ENCODE measurements around the gene TMED5. TPM values are rescaled to one million over a fixed set of nuclear protein-coding genes. Genes with fewer than 3 reads are reported as not detected.
"Not testable (repeated sequence)": the region's sequence is repeated elsewhere in the genome, so short reads cannot be mapped to it uniquely, and the experiment has no call there.

TMED5 gene
- total RNA-seq, 2 experiments from 2014 or later, result 48.2 to 52.3 TPM

GRCh38 chr1:93164816-93165215 is 15.4 kb downstream of the TMED5 start:
- H3K4me3 Mint-ChIP-seq, result no peak overlapping the region
- H3K4me1 Mint-ChIP-seq, result peaks cover 22% of the 10 kb centered on the region
- DNase-seq, result no peak
- no peak overlapping the region for H3K27ac Mint-ChIP-seq
- H3K27me3 Mint-ChIP-seq, result no peaks in the 10 kb centered on the region
- POLR2A ChIA-PET, result interaction anchor here (0.7 kb wide), 2 partner anchors 13 to 86 kb away, joined by 3 to 5 read pairs; no protein-coding TSS in a partner anchor
- H3K9me3 Mint-ChIP-seq, result peaks cover 8% of the 10 kb centered on the region
- H3K36me3 Mint-ChIP-seq, result peaks cover 52% of the 10 kb centered on the region
- ATAC-seq (ENCODE audit: low read depth), result no peak

- Mint-ChIP-seq H3K36me3 (peaks cover 47% of the 10 kb centered on the region), H3K4me1 (peaks cover 15% of the 10 kb centered on the region)
- H3K27me3 Mint-ChIP-seq; H3K9me3 Mint-ChIP-seq; H3K4me3 Mint-ChIP-seq; H3K27ac Mint-ChIP-seq; DNase-seq; ATAC-seq (ENCODE audit: low read depth): not testable (repeated sequence)
- POLR2A ChIA-PET, result interaction anchor here (0.6 kb wide), 1 partner anchor 14 kb away, joined by 3 read pairs; no protein-coding TSS in a partner anchor
Observed at GRCh38 chr1:93163314-93163713, 16.9 kb downstream of the TMED5 start.

- peaks cover 18% of the 10 kb centered on the region for H3K4me1 Mint-ChIP-seq
- no peaks in the 10 kb centered on the region for H3K9me3 Mint-ChIP-seq
- H3K4me3 Mint-ChIP-seq, result no peak overlapping the region
- H3K36me3 Mint-ChIP-seq, result peaks cover 32% of the 10 kb centered on the region
- H3K27ac Mint-ChIP-seq, result no peak overlapping the region
- POLR2A ChIA-PET, result no interaction called here
- no peak for ATAC-seq (ENCODE audit: low read depth)
- H3K27me3 Mint-ChIP-seq, result no peaks in the 10 kb centered on the region
- no peak for DNase-seq
Observed at GRCh38 chr1:93159337-93159736, 20.9 kb downstream of the TMED5 start.

GRCh38 chr1:93155335-93155734 is 24.9 kb downstream of the TMED5 start:
- POLR2A ChIA-PET, result no interaction called here
- ATAC-seq (ENCODE audit: low read depth) (peak; percentile 83), DNase-seq (no peak)
- peaks cover 25% of the 10 kb centered on the region for H3K36me3 Mint-ChIP-seq
- H3K27me3 Mint-ChIP-seq, result no peaks in the 10 kb centered on the region
- H3K4me1 Mint-ChIP-seq, result peaks cover 14% of the 10 kb centered on the region
- H3K27ac Mint-ChIP-seq, result peak overlapping the region; percentile 36
- no peaks in the 10 kb centered on the region for H3K9me3 Mint-ChIP-seq
- H3K4me3 Mint-ChIP-seq, result peak overlapping the region; percentile 26

GRCh38 chr1:93154898-93155297 is 25.3 kb downstream of the TMED5 start:
- H3K27me3 Mint-ChIP-seq, result no peaks in the 10 kb centered on the region
- POLR2A ChIA-PET, result no interaction called here
- H3K4me3 Mint-ChIP-seq, result no peak overlapping the region
- H3K36me3 Mint-ChIP-seq, result peaks cover 24% of the 10 kb centered on the region
- peaks cover 14% of the 10 kb centered on the region for H3K4me1 Mint-ChIP-seq
- ATAC-seq (ENCODE audit: low read depth), result peak; percentile 19
- H3K9me3 Mint-ChIP-seq, result no peaks in the 10 kb centered on the region
- DNase-seq, result no peak
- no peak overlapping the region for H3K27ac Mint-ChIP-seq

- POLR2A ChIA-PET, result no interaction called here
- Mint-ChIP-seq H3K27ac (no peak overlapping the region), H3K27me3 (no peaks in the 10 kb centered on the region)
Observed at GRCh38 chr1:93152835-93153234, 27.4 kb downstream of the TMED5 start.

GRCh38 chr1:93151474-93151873 is 28.7 kb downstream of the TMED5 start:
- Mint-ChIP-seq H3K27ac (peak overlapping the region; percentile 50), H3K9me3 (no peaks in the 10 kb centered on the region), H3K27me3 (no peaks in the 10 kb centered on the region), H3K4me3 (no peak overlapping the region), H3K4me1 (peaks cover 18% of the 10 kb centered on the region), H3K36me3 (peaks cover 33% of the 10 kb centered on the region)
- POLR2A ChIA-PET, result no interaction called here
- no peak for ATAC-seq (ENCODE audit: low read depth)
- DNase-seq, result no peak

More at GRCh38 chr1:93152835-93153234, 27.4 kb downstream of the TMED5 start:
- no peak for ATAC-seq (ENCODE audit: low read depth)
- Mint-ChIP-seq H3K4me3 (no peak overlapping the region), H3K36me3 (peaks cover 31% of the 10 kb centered on the region), H3K9me3 (no peaks in the 10 kb centered on the region), H3K4me1 (peaks cover 14% of the 10 kb centered on the region)
- no peak for DNase-seq

GRCh38 chr1:93150729-93151128 is 29.5 kb downstream of the TMED5 start:
- DNase-seq (no peak), ATAC-seq (ENCODE audit: low read depth) (no peak)
- Mint-ChIP-seq H3K36me3 (peaks cover 29% of the 10 kb centered on the region), H3K27me3 (no peaks in the 10 kb centered on the region), H3K27ac (no peak overlapping the region), H3K4me3 (no peak overlapping the region), H3K9me3 (no peaks in the 10 kb centered on the region), H3K4me1 (peaks cover 15% of the 10 kb centered on the region)
- POLR2A ChIA-PET, result no interaction called here

- peaks cover 24% of the 10 kb centered on the region for H3K36me3 Mint-ChIP-seq
- no peaks in the 10 kb centered on the region for H3K9me3 Mint-ChIP-seq
- no peak for ATAC-seq (ENCODE audit: low read depth)
- H3K27ac Mint-ChIP-seq, result no peak overlapping the region
- no peaks in the 10 kb centered on the region for H3K27me3 Mint-ChIP-seq
- H3K4me3 Mint-ChIP-seq, result no peak overlapping the region
- POLR2A ChIA-PET, result no interaction called here
- peaks cover 11% of the 10 kb centered on the region for H3K4me1 Mint-ChIP-seq
- DNase-seq, result no peak
Observed at GRCh38 chr1:93148001-93148400, 32.2 kb downstream of the TMED5 start.

GRCh38 chr1:93143769-93144168 is 36.4 kb downstream of the TMED5 start:
- no peak for DNase-seq
- H3K4me1 Mint-ChIP-seq, result peaks cover 11% of the 10 kb centered on the region
- no peak overlapping the region for H3K4me3 Mint-ChIP-seq
- POLR2A ChIA-PET, result no interaction called here
- H3K9me3 Mint-ChIP-seq, result no peaks in the 10 kb centered on the region
- no peak for ATAC-seq (ENCODE audit: low read depth)
- H3K27ac Mint-ChIP-seq, result no peak overlapping the region
- peaks cover 21% of the 10 kb centered on the region for H3K36me3 Mint-ChIP-seq
- no peaks in the 10 kb centered on the region for H3K27me3 Mint-ChIP-seq

- Mint-ChIP-seq H3K27ac (no peak overlapping the region), H3K4me1 (peaks cover 11% of the 10 kb centered on the region), H3K4me3 (no peak overlapping the region), H3K27me3 (no peaks in the 10 kb centered on the region), H3K36me3 (peaks cover 19% of the 10 kb centered on the region), H3K9me3 (no peaks in the 10 kb centered on the region)
- no peak for DNase-seq
- POLR2A ChIA-PET, result interaction anchor here (0.6 kb wide), 1 partner anchor 58 kb away, joined by 3 read pairs; no protein-coding TSS in a partner anchor
- no peak for ATAC-seq (ENCODE audit: low read depth)
Observed at GRCh38 chr1:93143136-93143535, 37.1 kb downstream of the TMED5 start.

- H3K27me3 Mint-ChIP-seq, result no peaks in the 10 kb centered on the region
- ATAC-seq (ENCODE audit: low read depth) (no peak), DNase-seq (no peak)
- peaks cover 13% of the 10 kb centered on the region for H3K36me3 Mint-ChIP-seq
- H3K4me1 Mint-ChIP-seq, result peaks cover 7% of the 10 kb centered on the region
- H3K4me3 Mint-ChIP-seq, result no peak overlapping the region
- POLR2A ChIA-PET, result no interaction called here
- no peaks in the 10 kb centered on the region for H3K9me3 Mint-ChIP-seq
- no peak overlapping the region for H3K27ac Mint-ChIP-seq
Observed at GRCh38 chr1:93142161-93142560, 38.1 kb downstream of the TMED5 start.

GRCh38 chr1:93140106-93140505 is 40.1 kb downstream of the TMED5 start:
- no peak overlapping the region for H3K27ac Mint-ChIP-seq
- peaks cover 19% of the 10 kb centered on the region for H3K36me3 Mint-ChIP-seq
- peaks cover 10% of the 10 kb centered on the region for H3K4me1 Mint-ChIP-seq
- ATAC-seq (ENCODE audit: low read depth), result no peak
- H3K27me3 Mint-ChIP-seq, result no peaks in the 10 kb centered on the region
- no peaks in the 10 kb centered on the region for H3K9me3 Mint-ChIP-seq
- H3K4me3 Mint-ChIP-seq, result no peak overlapping the region
- no peak for DNase-seq
- POLR2A ChIA-PET, result no interaction called here

- no peak overlapping the region for H3K27ac Mint-ChIP-seq
- peaks cover 16% of the 10 kb centered on the region for H3K36me3 Mint-ChIP-seq
- peaks cover 7% of the 10 kb centered on the region for H3K4me1 Mint-ChIP-seq
- H3K9me3 Mint-ChIP-seq, result no peaks in the 10 kb centered on the region
- H3K27me3 Mint-ChIP-seq, result no peaks in the 10 kb centered on the region
- DNase-seq (no peak), ATAC-seq (ENCODE audit: low read depth) (no peak)
- POLR2A ChIA-PET, result no interaction called here
- no peak overlapping the region for H3K4me3 Mint-ChIP-seq
Observed at GRCh38 chr1:93137604-93138292, 42.5 kb downstream of the TMED5 start.

Data from activated naive CD8-positive, alpha-beta T cell treated with anti-CD3 and anti-CD28 coated beads, Interleukin-2, amount 10 ng/mL, durations not matched to agents 7 days and 5 days (primary cell).